SW 1271 (cell line): Measurements from ENCODE around the gene FN3KRP.
A peak's percentile ranks its signal among the peaks of the same experiment; 100 is the strongest.

Source experiments
- DNase-seq, 2 experiments: peaks; one replicate each; lab custom pipeline; 2025; lab: John Stamatoyannopoulos, UW

Gene FN3KRP, protein sequence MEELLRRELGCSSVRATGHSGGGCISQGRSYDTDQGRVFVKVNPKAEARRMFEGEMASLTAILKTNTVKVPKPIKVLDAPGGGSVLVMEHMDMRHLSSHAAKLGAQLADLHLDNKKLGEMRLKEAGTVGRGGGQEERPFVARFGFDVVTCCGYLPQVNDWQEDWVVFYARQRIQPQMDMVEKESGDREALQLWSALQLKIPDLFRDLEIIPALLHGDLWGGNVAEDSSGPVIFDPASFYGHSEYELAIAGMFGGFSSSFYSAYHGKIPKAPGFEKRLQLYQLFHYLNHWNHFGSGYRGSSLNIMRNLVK

GRCh38 chr17:82716203-82717010 lies at the start of gene FN3KRP:
Gene FN3KRP, plus strand, starts transcription at chr17:82716706. Its CDS starts 50 bp downstream, at chr17:82716756.
- peak; percentile 51 to 82 for DNase-seq

- no peak for DNase-seq
These were observed 49.4 kb upstream of the FN3KRP start for GRCh38 chr17:82666931-82667667.

GRCh38 chr17:82667668-82668000 lies 48.9 kb upstream of the FN3KRP start:
- no peak for DNase-seq

GRCh38 chr17:82668024-82668630 lies 48.4 kb upstream of the FN3KRP start:
- DNase-seq = no peak

DNA sequence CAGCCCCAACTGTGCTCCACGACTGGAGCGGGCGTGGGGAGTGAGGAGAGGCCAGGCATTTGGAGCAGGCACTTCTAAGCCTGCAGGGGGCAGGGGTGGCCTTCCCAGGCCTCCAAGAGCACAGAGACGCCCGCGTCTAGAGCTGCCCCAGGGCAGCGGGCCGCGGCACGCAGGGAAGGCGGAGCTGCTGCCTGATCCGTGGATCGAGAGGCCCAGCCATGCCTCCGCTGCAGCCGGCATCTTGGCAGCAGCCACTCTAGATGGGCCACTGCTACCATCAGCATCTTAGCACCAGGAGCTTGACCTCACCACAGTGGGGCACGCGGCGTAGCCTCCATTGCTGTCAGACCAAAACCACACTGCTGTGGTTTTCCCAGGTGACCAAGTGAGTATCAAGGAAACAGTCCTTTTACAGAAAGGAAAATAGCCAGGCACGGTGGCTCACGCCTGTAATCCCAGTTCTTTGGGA lies 47.8 kb upstream of the FN3KRP start:
- no peak for DNase-seq

DNA sequence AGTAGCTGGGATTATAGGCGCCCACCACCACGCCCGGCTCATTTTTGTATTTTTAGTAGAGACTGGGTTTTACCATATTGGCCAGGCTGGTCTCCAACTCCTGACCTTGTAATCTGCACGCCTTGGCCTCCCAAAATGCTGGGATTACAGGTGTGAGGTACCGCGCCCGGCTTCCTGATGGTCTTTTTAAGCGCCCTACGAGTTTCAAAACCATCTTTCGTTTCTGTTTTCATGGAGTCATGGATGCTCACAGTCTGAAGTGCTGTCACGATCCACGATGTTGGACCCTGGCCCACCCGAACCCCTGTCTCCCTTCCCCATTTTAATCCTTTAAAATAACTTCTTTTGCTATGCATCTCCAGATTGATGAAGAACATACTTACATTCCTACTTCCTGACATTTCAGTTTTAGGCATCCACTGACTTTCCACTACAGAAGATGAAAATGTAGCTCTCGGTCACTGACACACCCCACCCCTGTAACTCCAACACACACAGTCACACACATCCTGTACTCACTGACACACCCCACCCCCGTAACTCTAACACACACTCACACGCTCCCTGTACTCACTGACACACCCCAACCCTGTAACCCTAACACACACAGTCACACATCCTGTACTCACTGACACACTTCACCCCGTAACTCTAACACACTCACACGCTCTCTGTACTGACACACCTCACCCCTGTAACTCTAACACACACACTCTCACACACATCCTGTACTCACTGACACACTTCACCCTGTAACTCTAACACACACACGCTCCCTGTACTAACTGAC lies 45.6 kb upstream of the FN3KRP start:
- no peak for DNase-seq

DNA sequence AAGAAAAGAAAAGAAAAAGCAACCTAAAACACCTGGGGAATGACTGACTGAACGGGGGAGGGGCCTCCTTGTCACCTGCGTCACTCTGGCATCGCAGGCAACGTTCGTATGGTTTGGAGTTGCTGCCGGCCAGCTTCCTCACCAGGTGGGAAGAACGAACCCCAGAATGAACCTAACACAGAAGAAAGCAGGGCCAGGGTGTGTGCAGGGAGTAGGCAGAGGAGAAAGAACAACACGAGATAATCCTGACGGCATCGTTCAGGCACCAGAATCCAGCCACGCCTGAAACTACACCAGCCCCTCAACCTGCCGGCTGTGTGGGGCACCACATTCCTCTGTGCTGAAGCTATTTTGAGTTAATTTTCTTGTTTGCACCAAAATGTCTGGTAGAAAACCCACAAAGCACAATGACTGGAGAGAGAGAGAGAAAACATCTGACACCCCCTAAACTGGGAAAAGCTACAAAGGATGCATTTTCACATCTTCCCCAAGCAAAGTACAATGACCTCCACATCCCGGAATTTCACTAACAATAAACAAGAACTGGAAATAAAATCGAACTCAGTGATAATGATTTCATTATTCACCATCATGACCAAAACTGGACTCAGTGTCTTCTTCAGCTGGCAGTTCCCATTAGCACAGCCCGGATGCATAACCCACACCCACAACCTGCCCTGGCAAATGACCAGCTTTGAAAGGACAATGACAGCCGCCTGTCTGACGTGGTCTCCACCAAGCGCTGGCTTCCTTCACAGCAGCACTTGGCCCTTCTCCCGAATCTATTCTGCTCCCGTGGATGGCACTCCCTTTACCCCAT lies 41.6 kb upstream of the FN3KRP start:
- DNase-seq = no peak

DNA sequence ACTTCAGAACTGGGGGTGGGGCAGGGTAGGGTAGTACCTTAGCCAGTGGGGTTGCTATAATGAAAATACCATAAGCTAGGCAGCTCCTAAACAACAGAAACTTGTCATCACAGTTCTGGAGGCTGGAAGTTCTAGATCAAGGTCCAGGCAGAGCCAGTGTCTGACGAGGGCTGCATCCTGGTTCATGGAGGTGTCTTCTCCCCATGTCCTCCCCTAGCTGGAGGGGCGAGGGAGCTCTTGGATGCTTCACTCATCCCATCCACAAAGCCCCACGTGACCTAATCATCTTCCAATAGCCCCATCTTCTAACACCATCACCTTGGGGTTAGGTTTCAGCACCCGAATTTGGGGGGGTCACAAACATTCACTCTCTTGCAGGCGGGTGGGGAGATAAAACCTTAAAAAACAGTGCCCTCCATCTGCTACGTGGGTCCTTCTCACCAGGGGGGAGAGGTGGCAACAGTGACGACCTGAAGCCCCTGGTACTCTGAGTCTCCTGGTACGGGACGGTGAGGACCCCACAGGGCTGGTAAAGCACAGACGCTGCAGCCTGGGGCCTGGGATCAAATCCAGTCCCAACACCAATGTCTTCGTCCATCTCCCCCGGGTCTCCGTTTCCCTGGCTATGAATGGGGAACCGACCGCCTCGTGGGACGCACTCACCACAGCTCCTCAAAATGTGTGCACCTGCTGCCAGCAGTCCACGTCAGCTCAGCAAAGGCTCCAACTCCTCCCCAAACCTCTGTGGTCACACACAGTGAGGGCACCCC lies 40.8 kb upstream of the FN3KRP start:
- DNase-seq = no peak

DNA sequence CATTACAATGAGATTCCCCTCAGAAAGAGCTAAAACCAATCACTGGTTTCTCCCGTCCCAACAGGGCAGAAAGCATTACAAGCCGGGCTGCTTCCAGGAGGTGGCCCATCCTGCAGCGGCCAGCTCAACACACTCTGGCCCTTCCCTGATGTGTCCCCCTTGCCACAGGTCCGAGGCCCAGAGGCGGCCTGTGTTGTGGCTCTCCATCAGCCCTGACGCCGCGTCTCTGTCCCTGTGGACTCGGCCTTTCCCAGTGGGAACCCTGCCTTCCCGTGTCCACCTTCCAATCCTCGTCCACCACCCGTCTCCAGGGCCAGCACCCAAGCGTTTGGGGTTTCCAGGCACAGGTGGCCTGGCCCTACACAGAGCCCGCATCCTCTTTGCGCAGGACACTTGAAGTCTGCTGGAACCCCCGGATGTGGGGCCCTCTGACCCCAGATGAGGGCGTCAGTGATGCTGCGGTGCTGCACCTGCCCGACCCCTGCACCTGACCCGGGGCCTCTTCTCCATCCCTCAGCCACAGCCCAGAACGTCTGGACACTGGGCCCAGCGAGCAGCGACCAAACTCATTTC lies 39.1 kb upstream of the FN3KRP start:
- DNase-seq = no peak

- DNase-seq = no peak
These were observed 38.1 kb upstream of the FN3KRP start for GRCh38 chr17:82678265-82678891.

DNA sequence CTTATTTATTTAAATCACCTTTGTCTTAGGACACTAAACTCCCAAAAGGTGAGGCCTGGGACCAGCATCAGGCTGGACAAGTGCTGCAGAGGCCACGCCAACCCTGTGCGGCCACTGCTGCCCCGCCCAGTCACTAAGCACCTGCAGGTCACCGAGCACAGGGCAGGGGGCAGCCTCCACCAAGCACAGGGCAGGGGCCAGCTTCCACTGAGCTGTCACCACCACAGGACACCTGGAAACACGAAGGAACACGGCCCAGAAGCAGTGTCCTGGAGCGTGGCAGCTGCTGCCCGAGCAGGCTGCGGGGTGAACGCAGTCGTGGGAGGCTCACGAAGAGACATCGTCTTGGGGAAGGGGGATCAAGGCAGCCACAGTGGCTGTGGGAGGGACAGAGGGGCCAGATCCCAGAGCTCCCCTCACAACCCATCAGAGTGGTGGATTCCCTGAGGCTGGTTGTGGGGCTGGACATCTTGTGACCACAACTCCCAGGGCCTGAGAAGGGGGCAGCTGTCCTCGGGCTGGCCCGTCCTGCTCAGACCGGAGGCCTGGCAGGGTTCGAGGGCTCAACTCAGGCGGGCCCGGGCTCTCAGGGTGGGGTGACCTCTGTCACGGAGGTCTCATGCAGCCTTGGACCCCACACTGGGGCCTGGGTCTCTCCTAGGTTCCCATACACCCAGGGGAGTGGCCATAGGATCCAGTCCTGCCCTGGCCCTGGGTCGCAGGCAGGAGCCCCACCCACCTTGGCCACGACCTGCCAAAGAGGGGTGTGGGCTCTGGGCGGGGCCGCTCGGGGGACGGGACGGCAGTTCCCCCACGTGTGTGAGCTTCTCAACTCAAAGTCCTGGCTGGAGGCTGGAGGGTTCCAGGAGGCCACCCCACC lies 36.7 kb upstream of the FN3KRP start:
- no peak for DNase-seq

DNA sequence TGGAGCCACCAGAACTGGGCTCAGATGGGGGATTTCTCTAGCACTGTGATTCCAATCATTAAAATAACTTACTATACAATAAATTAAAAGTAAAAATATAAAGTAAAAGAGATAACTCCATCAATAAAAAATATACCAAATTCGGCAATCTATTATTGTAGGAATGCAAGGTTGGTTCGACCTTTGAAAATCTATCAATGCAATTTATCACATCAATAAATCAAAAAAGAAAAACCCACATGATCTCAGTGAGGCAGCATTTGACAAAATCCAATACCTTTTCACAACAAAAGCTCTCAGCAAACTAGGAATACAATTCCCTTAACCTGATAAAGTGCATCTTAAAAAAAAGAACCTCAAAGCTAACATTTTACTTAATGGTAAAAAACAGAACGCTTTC lies 35.0 kb upstream of the FN3KRP start:
- no peak for DNase-seq

GRCh38 chr17:82683534-82683933 lies 33.0 kb upstream of the FN3KRP start:
- no peak for DNase-seq

DNA sequence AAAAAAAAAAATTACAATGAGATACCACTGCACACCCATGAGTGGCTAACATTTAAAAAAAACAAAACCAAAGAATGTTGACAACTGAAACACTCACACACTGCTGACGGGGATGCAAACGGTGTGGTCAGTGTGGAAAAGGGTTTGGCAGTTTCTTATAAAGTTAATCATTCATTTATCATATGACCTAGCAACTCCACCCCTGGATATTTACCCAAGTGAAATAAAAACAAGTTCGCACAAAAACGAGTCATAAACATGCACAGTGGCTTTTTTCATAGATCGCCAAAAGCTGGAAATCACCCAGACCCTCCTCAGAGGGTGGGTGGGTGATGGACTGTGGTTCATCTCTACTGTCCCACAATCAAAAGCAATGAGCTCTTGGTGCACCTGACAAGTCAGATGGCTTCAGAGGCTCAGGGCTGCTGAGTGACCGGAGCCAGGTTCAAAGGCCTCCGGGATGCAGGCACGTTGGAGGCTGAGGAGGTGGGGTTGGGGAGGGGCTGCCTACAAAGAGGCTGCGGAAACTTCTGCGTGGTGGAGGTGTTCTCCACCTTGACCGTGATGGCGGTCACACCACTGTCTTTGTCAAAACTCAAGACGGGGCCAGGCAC lies 32.2 kb upstream of the FN3KRP start:
- no peak for DNase-seq

DNA sequence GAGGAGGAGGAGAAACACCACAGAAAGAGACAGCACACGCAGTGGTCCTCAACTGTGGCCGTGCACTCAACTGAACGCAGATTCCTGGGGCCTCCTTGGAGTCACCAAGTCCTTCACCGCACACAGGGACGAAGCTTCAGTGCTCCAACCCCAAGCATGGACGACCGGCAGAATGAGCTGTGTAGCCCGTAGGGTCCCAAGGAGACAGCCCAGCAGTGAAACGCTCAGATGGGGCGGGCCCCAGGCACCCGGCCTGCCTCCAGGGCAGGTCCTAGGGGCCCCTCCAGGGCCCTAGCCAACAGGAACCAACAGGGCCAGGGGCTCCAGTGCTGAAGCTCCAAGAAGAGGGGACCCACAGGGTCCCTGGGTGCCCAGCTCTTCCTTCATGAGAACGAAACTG lies 31.2 kb upstream of the FN3KRP start:
- no peak for DNase-seq

DNA sequence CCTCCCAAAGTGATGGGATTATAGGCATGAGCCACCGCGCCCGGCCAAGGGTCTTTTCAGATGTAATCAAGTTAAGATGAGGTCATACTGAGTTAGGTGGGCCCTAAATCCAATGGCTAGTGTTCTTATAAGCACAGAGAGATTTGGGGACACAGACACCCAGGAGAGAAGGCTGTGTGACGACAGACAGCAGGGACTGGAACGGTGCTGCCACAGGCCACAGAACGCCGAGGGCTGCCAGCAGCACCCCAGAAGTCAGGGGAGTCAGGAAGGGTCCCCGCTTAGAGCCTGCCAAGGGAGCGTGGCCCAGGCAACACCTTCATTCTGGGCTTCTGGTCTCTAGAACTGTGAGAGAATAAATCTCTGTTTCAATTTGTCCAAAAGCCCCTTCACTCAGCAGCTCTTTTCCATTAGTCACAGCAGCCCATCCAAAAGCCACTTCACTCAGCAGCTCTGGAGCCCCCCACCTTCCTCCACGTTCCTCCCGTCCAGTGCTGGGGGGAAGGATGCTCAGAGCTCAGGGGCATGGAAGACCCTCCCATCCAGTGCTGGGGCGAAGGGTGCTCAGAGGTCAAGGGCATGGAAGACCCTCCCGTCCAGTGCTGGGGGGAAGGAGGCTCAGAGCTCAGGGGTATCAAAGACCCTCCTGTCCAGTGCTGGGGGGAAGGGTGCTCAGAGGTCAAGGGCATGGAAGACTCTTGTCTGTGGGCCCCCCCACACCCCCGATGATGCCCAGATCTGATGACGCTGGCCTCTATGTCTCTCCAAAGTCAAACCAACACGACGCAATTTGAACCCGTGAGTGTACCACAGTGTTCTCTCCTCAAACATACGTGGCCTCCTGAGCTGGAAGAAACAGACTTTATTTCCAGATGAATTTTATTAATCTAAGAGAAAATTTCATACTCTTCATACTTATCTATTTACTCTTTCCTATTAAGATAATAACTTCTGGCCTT lies 29.9 kb upstream of the FN3KRP start:
- no peak for DNase-seq
